HepG2 (cell line): ENCODE data around the gene ENSA. TPM values are rescaled to one million over a fixed set of nuclear protein-coding genes. Genes with fewer than 3 reads are reported as not detected.

Source experiments
- BRD4 ChIP-seq: sonication (generic); formaldehyde crosslinking; IDR thresholded peaks from 2 replicates; pipeline ENCODE4 v1.4.0; 2020; ENCODE audit warnings: missing genetic modification reagents
- CAMTA2 ChIP-seq: sonication (generic); formaldehyde crosslinking; IDR thresholded peaks from 2 replicates; pipeline ENCODE4 v1.4.0; 2020; ENCODE audit warnings: mild to moderate bottlenecking, missing genetic modification reagents, borderline replicate concordance
- FOXK2 ChIP-seq: fragments of 450-650 bp; IDR thresholded peaks from 2 replicates; pipeline ENCODE4 v1.6.1; 2016
- HDAC6 ChIP-seq: fragments of 200-600 bp; sonication (generic); IDR thresholded peaks from 2 replicates; pipeline ENCODE4 v1.7.0; 2017; ENCODE audit warnings: mild to moderate bottlenecking, antibody characterized with exemption, low read length, low read depth
- ISX ChIP-seq: sonication (generic); formaldehyde crosslinking; conservative IDR thresholded peaks from 2 replicates; pipeline ENCODE4 v1.5.0; 2020; ENCODE audit warnings: missing genetic modification reagents
- KAT2B ChIP-seq: fragments of 150-350 bp; IDR thresholded peaks from 2 replicates; pipeline ENCODE4 v1.6.1; 2014; ENCODE audit warnings: low read depth, low read length, borderline replicate concordance
- KIAA2018 ChIP-seq: sonication (generic); formaldehyde crosslinking; IDR thresholded peaks from 2 replicates; pipeline ENCODE4 v1.5.0; 2020; ENCODE audit warnings: mild to moderate bottlenecking, missing genetic modification reagents, borderline replicate concordance
- ZFP36L2 ChIP-seq: sonication (generic); formaldehyde crosslinking; IDR thresholded peaks from 2 replicates; pipeline ENCODE4 v1.4.0; 2020; ENCODE audit warnings: missing genetic modification reagents
- ZNF513 ChIP-seq: sonication (generic); formaldehyde crosslinking; conservative IDR thresholded peaks from 2 replicates; pipeline ENCODE4 v1.5.0; 2020; ENCODE audit warnings: missing genetic modification reagents
- ZNF549 ChIP-seq: sonication (generic); formaldehyde crosslinking; IDR thresholded peaks from 2 replicates; pipeline ENCODE4 v1.5.0; 2020; ENCODE audit warnings: missing genetic modification reagents
- ZNF569 ChIP-seq: sonication (generic); formaldehyde crosslinking; IDR thresholded peaks from 2 replicates; pipeline ENCODE4 v1.5.0; 2020; ENCODE audit warnings: mild to moderate bottlenecking, missing genetic modification reagents, moderate library complexity, borderline replicate concordance
- ZSCAN22 ChIP-seq: sonication (generic); formaldehyde crosslinking; IDR thresholded peaks from 2 replicates; pipeline ENCODE4 v1.4.0; 2020; ENCODE audit warnings: mild to moderate bottlenecking, missing genetic modification reagents
- polyA plus RNA-seq, 8 experiments: library from polyadenylated mRNA; depleted of rRNA in 3 of 8; stranded (reverse) in 7 of 8; unstranded in 1 of 8; fragments of >200 nt; fragmentation: Illumina TruSeq in 4 of 8; extraction: Trizol in 4 of 8; gene quantifications; 2 replicates each; pipeline versions ENCODE4 v1.2.1 to v1.2.3, GENCODE V29; 2011 to 2016; ENCODE audit warnings: low read depth in 4 of 8, missing spikeins in 1 of 8, mixed read lengths in 1 of 8; ENCODE audit not compliant: insufficient read depth in 1 of 8
- total RNA-seq, 5 experiments: library from RNA; depleted of rRNA; stranded (reverse); fragments of >200 nt; fragmentation: Illumina TruSeq; extraction: Trizol; gene quantifications; 2 replicates each; pipeline ENCODE4 v1.2.3, GENCODE V29; 2016; ENCODE audit warnings: low read depth in 1 of 5
- TF ChIP-seq, protein P1 (sequence below): sonication (generic); formaldehyde crosslinking; IDR thresholded peaks from 2 replicates; pipeline ENCODE4 v1.5.1; 2020; ENCODE audit warnings: mild to moderate bottlenecking, missing genetic modification reagents

The ENSA gene
- total and polyA plus RNA-seq, 2 of the 13 experiments (the other 11 are each of a cell fraction or from before 2014, with no cell fraction given), result 54.5 to 111 TPM

DNA sequence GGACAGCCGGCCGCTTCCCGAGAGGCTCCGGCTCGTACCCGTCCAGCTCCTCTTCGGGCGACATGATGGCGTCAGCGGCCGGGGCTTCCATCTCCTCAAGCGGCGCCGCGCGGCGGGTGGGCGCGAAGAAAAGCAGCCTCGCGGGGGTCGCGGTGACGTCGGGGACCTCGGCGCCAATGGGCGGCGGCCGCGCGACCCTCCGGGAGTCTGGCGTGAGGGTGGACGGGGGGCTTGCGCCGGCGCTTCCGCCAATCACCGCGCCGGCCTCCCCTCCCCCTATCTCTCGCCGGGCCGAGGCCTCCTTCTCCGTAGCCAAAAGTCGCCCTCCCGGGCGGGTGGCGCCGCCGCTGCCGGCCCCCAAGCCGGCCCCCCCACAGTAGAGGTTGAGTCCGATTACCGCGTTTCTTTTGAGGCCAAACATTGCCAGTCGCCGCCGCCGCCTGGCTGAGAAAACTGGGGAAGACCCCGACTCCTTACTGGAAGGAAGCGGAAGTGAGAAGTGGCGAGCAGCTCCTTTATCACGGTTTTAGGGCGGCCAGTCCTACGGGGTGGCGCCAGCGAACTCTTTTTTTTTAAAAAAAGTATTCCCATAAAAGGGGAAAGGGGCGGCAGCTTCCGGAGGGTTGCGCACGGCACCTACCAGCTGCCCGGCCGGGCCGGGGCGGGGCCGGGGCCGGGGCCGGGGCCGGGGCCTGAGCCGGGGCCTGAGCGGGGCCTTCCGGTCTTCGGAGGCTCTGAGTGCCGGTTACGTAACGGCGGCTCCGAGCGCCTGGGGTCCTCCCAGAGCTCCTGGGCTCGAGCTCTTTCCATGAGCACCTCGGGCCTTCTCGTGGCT is 50.1 kb downstream of the ENSA start, which contains the start of gene MCL1 (continued):
- TF ChIP-seq KIAA2018 (CRISPR knock-in tag) (no peak), ZNF549 (no peak), KAT2B (no peak), ZSCAN22 (CRISPR knock-in tag) (no peak), ZNF513 (CRISPR knock-in tag) (no peak), BRD4 (CRISPR knock-in tag) (peak; percentile 42; the same call in 1 of the 2 replicates), HDAC6 (peak; percentile 94), ISX (CRISPR knock-in tag) (peak; percentile 61; the same call in 1 of the 2 replicates), CAMTA2 (CRISPR knock-in tag) (no peak), FOXK2 (no peak), ZNF569 (CRISPR knock-in tag) (0 out of 2 replicates have a peak, but pooled peaks have one; percentile 40), ZFP36L2 (CRISPR knock-in tag) (no peak)
- TF ChIP-seq, protein P1, sequence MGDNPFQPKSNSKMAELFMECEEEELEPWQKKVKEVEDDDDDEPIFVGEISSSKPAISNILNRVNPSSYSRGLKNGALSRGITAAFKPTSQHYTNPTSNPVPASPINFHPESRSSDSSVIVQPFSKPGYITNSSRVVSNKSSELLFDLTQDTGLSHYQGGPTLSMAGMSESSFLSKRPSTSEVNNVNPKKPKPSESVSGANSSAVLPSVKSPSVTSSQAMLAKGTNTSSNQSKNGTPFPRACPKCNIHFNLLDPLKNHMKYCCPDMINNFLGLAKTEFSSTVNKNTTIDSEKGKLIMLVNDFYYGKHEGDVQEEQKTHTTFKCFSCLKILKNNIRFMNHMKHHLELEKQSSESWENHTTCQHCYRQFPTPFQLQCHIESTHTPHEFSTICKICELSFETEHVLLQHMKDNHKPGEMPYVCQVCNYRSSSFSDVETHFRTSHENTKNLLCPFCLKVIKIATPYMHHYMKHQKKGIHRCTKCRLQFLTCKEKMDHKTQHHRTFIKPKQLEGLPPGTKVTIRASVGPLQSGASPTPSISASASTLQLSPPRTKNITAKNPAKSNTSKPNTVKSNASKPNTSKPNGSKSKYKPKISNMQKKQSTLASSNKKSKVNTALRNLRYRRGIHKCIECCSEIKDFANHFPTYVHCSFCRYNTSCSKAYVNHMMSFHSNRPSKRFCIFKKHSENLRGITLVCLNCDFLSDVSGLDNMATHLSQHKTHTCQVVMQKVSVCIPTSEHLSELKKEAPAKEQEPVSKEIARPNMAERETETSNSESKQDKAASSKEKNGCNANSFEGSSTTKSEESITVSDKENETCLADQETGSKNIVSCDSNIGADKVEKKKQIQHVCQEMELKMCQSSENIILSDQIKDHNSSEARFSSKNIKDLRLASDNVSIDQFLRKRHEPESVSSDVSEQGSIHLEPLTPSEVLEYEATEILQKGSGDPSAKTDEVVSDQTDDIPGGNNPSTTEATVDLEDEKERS (CRISPR knock-in tag), result no peak
